Stimulated activated CD8-positive, alpha-beta memory T cell treated with anti-CD3 and anti-CD28 coated beads, Interleukin-2, amount 100 ng/mL, for 1 hour (primary cell): ENCODE data around the gene LRRK1.
"Not testable (repeated sequence)": the region's sequence is repeated elsewhere in the genome, so short reads cannot be mapped to it uniquely, and the experiment has no call there.

Source experiments
- DNase-seq, 2 donors: peaks; one replicate each; pipeline ENCODE4 v3.0.0-alpha.2; 2020; ENCODE audit warnings: low read depth in 2 of 2

The LRRK1 gene

GRCh38 chr15:101069654-101069973 is 150.5 kb downstream of the LRRK1 start:
- no peak for DNase-seq

DNA sequence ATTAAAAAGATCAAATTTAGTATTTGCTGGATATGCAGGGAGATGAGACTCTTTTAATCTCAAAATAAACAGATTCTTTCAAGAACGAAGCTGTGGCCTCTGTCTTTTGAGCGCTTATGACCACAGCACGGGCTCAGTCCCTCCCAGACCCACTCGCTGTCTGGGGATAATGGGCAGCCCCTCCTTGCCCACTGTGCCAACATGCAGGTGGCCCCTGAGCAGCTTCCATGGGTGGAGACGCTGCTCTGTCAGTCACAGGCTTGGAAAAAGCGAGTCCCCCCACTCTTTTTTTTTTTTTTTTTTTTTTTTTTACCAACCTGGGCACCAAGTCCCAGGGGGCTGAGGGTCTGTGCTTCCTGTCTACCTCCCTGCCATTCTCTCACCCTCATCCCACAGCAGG is 150.9 kb downstream of the LRRK1 start:
- DNase-seq: no peak

GRCh38 chr15:101070502-101071273 is 151.5 kb downstream of the LRRK1 start:
- DNase-seq: no peak

GRCh38 chr15:101071651-101072050 is 152.5 kb downstream of the LRRK1 start:
- no peak for DNase-seq

DNA sequence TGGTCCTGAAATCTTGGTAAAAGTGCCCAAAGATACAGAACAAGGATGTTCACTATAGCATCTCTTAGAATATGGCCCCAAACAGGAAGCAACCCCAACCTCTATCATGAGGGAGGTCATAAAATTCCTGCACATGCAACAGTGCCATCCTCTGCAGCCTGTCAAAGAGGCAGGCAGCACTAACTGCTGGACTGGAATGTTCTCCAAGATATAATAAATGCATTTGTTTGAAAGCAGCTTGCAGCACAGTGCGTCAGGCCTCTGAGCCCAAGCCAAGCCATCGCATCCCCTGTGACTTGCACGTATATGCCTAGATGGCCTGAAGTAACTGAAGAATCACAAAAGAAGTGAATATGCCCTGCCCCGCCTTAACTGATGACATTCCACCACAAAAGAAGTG is 153.1 kb downstream of the LRRK1 start:
- not testable (repeated sequence) for DNase-seq

DNA sequence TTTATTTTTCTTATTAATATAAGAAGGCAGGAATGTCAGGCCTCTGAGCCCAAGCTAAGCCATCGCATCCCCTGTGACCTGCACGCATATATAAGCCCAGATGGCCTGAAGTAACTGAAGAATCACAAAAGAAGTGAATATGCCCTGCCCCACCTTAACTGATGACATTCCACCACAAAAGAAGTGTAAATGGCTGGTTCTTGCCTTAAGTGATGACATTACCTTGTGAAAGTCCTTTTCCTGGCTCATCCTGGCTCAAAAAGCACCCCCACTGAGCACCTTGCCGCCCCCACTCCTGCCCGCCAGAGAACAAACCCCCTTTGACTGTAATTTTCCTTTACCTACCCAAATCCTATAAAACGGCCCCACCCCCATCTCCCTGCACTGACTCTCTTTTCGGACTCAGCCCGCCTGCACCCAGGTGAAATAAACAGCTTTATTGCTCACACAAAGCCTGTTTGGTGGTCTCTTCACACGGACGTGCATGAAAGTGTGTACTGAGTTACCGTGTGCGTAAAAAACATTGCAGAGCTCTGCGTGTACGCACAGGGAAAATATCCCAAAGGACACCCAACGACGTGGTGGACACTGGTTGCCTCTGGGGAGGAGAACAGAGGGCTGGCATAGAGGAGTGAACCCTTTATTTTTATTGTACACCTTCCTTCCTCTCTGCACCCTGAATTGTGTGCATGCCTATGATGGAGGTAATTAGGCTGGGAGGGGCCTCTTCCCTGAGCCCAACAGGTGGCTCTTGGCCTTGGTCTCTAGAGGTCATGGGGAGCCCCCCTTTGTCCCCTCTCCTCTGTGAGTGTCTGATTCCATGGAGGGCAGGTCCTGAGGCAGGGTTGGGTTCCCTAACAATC is 158.9 kb downstream of the LRRK1 start:
- not testable (repeated sequence) for DNase-seq

DNA sequence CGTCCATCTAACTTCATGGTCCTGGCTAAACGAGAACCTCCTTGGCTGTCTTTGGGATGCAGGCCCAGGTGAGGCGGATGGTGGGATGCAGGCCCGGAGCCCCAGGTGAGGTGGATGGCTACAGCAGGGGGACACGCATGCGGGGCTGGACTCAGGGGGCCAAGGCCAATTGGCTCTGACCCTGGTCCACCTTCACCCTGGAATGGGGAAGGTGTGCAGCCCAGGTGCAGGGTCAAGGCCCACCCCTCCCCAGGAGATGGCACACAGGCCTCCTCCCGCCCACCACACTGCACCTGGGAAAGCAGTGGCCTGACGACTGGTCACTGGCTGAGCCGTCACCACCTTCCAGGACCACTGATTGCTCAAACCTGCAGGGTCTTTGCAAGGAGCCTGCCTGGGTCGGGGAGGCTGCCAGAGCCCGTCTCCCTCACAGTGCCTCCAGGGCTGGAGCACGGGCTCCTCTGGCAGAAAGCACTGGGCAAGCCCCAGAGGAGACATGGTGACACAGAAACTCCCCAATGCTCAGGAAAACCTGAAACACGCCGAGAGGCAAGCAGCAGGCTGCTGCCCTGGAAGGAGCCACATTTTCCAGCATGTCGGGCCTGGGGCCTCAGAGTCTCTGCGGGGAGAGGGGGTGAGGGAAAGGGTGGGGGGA is 159.6 kb downstream of the LRRK1 start:
- no peak for DNase-seq

GRCh38 chr15:101081900-101082299 is 162.7 kb downstream of the LRRK1 start:
- no peak for DNase-seq

GRCh38 chr15:101083336-101084045 is 164.3 kb downstream of the LRRK1 start:
- no peak for DNase-seq

DNA sequence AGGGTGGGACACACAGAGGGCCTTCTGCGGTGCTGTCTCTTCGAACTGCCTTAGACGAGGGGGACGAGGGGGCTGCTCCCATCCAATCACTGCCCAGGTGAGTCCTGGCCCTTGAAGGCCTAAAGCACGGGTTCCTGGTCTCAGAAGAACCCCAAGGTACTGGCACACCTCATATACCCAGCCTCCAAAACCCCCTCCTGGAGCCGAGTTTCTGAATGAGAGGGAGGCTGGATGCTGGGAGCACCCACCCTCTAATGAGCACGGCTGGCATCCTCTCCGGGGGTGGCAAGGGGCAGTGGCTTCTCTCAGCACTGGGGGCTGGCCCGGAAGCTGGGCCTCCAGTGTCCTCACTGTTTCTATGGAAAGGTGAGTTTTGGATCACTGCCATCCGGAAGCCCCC is 165.6 kb downstream of the LRRK1 start:
- DNase-seq: no peak

DNA sequence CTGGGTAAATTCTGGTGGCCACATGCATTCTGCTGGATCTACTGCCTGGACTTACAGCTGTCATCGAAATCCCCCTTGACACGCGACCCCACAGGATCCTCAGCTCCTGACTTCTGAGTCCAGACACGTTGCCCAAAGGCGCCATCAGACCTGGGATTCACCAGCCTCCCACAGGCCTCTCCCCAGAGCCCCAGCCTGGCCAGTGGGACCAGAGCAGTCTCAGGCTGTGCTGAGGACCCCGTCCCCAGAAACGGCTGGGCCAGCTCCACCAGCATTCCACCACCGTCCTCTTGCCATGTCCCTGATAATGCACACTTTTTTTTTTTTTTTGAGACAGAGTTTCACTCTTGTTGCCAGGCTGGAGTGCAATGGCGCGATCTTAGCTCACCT is 166.1 kb downstream of the LRRK1 start:
- no peak for DNase-seq

- no peak for DNase-seq
These were observed 167.4 kb downstream of the LRRK1 start for GRCh38 chr15:101086394-101087171.

- DNase-seq: no peak
These were observed 168.1 kb downstream of the LRRK1 start for GRCh38 chr15:101087172-101087769.

- no peak for DNase-seq
These were observed 169.1 kb downstream of the LRRK1 start for GRCh38 chr15:101088271-101088670.

- DNase-seq: peak; percentile 61 to 67
These were observed 169.8 kb downstream of the LRRK1 start for GRCh38 chr15:101088788-101089578.

GRCh38 chr15:101089579-101090427 is 170.6 kb downstream of the LRRK1 start:
- no peak for DNase-seq

DNA sequence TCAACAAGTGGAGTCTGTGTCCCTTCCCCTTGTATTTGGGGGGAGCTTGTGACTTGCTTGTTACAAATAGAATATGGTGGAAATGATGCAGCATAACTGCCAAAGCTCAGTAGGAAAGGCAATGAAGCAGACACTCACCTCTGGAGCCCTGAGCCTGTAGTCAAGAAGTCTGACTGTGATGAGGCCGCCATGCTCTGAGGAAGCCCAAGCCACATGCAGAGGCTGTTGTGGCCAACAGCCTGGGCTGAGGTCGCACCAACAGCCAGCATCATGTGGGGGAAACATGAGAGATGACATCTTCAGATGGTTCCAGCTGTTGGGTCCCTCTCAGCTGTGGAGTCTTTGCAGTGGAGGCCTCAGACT is 171.3 kb downstream of the LRRK1 start:
- DNase-seq: no peak

- no peak for DNase-seq
These were observed 172.2 kb downstream of the LRRK1 start for GRCh38 chr15:101091080-101092017.
